NCI-H2171 (cell line): ENCODE measurements around the gene RPS6KA2.

Source experiments
- DNase-seq: peaks from one replicate; lab custom pipeline; 2025; lab: John Stamatoyannopoulos, UW

The RPS6KA2 gene

DNA sequence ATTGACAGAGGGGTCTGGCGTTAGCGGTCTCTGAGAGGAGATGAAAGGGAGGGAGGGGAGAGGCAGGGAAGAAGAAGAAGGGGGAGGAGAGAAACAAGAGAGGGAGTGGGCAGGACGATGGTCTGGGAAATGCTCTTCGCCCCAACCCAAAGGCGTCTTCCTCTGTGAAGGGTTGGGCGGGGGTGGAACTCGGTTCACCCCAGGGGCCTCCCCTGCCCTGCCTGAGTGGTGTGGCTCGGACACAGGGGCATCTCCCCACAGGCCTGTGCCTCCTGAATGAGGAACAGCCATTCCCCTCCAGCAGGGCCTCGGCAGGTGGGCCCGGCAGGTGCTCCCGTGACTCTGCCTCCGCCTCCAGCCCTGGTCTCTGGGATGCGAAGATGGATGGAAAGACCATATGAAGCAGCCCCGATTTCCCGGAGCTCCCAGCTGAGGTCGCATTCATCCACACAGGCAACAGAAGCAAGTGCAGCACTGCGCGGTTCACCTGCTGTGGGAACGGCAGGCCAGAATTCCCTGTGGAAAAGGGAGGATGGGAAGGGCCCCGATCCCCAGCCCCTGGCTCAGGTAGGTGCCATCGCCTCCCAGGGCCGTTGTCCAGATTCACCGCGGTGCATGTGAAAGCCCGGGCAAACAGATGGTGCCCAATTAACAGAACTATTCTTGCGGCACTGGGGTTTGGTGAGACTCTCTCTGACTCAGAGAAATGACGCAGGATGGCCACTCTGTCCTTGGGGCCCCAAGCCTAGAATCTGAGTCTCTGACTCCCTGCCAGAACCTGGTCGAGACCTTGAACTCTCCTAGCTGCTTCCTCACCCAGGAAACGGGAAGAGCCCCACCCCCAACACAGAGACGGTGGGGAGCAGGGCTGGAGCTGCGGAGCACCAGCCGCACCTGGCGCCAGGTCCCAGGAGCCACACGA, 29.4 kb upstream of the RPS6KA2 start:
- peak; percentile 18 for DNase-seq

DNA sequence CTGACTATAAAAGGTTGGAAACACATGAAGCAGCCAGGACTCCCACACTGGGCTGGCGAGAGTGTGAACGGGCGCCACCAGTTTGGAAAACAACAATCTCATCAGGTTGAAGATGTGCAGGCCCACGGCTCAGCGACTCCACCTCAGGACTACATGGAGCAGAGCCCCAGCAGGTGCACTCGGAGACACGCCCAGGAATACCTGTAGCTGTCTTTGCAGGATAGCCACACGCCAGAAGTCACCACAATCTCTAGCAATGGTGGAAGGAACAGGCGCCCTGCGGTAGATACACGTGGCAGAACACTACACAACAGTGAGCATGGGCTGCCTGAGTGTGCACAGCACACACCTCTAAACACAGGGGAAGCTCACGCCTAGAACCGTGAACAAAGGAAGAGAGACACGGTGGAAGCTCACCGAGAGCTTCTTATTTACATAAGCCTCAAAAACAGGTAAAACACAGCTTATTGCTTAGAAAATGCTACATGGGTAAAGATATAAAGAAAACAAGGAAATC, 28.7 kb upstream of the RPS6KA2 start:
- no peak for DNase-seq

DNA sequence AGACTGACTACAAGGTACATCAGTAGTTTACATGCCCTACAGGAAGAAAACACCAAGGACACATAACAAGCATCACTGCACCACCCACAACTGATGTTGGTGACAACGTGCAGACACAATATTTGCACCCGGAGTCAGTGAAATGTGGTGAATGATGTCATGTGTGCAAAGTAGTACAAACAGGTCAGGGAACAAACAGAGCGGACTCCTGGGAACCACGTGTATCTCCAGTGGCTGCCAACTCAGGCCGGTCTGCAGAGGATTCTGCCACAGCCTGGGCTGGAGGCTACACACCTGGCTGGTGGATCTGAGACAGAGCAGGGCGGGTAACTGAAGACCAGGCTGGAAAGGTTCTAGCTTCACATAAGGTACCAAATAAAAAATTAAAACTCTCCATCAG, 28.2 kb upstream of the RPS6KA2 start:
- DNase-seq: no peak

DNA sequence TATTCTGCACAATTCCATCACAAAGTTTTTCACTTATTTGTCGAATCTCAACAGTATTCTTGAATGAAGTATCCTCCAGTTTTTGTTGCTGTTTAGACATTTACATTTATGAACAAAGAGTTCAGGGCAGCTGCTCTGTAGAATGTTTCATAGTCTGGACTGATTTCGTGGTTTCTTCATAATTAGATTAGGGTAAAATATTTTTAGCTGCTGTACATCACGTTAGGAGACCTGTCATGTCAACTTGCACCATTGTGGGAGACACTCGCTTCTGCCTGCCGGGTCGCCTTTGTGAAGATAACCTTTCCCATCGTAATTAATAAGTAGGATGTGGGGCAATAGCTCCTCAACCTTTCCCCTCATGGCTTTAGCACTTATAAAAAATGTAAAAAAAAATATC, 27.5 kb upstream of the RPS6KA2 start:
- no peak for DNase-seq

DNA sequence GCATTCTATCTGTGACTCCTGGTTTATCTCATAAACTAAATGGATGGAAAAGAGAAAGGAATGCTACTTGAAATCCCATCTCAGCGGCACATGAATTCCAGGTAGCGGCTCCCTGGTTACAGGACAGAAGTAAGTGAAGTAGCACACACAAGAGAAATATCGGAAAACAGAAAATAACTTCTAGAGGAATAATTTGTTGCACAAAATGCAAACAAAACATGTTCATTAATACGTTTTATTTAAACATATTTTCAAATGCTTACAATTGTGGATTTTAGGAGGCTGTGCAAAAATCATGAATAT, 26.5 kb upstream of the RPS6KA2 start:
- no peak for DNase-seq

DNA sequence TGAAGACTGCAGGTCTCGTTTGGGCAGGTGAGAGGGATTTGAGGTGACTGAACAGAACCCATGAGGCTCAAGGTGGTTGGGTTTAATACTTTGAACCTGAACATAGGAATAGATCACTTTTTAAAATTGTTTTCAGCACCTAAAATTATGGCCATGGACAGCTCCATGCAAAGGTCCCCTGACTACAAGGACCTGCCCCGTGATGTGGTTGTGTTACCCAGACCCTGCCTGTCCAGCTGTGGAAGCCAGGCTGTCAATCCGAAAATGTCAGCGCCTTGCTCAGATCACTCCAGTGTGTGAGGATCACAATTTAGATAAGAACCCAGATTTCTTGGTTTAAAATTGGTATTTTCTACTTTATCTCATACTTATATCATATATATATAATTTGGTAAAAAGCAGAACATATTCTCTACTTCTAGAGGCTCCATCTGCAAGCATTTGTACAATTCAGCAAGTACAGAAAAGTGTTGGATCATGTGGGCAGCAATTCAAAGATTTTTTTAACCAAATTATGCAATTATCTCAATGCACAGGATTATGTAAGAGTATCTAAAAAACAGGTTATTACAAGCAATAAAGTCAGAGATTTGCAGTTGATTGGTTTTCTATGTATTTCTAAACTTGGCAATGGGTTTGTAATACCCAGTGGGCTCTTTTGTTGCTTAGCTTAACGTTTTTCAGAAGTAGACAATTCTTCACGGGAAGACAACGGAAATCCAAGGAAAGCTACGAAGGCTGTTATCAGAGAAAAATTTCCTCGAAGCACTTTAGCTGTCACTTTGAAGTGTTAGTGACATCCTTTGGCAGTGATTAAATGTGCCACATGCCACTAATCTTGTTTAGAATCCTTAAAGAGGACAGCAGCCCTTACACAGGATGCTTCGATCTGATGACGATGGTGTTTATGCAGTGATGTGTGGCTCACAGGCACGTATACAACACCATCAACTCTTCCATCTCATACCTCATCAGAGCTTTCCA, 24.1 kb upstream of the RPS6KA2 start:
- DNase-seq: no peak

DNA sequence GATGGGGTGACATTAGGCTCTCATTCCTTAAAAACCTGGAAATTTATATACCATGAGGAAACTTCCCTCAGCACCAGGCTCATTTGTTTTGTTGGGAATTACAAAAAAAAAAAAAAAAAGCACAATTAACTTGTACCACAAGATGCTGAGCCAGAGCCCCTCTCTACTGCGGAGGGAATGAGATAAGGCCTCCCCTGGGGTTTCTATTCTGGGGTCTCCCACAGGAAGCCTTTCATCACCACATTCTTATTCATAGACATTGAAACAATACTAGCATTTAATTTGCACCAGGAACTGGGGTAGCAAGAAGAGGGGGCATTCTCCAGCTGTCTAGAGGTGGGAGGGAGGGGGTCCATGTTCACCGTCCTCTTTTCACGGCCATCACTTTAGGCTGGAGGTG, 23.0 kb upstream of the RPS6KA2 start:
- no peak for DNase-seq

DNA sequence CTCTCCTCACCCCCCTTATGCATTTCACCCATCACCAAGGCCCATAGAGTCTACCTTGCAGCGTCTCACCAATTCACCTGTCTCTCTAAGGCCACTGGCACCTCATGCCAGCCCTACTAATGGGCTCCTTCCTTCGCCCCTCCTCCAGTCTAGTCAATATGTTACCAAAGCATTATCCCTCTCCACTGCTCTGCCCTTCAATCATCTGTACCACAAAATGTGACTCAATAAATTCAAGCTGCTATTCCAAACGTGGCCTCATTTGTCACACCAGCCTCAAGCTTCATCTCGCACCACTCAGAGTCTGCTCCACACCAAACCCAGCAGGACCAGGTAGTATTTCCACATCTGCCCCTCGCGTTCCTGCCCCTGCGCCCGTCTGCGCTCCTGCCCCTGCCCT, 21.8 kb upstream of the RPS6KA2 start:
- DNase-seq: no peak

DNA sequence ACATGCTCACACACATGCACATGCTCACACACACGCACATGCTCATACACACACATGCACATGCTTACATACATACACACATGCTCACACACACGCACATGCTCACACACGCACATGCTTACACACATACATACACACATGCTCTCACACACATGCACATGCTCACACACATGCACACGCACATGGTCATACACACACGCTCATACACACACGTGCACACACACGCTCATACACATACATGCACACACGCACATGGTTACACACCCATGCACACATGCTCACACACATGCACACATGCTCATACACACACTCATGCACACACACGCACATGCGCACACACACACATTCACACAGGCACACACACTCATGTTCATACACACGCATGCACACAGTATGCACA, 20.8 kb upstream of the RPS6KA2 start:
- DNase-seq: no peak

DNA sequence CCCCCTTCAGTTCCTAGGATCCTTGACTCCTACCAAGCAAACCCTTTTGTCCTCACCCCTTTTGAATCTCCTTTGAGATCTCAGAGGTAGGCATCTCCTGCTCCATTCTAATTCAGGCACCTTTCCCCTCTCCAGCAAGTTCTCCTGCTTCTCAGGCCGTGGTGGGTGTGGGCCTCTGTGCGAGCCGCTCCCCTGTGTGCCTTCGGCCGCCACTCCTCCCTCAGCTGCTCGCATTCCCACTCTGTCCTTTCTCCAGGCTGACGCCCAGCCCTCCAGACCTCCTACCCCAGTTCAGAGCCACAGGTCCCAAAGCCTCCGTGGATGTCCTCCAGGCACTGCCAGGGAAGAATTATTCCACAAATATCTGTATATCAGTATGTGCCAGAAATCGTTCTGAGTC, 19.7 kb upstream of the RPS6KA2 start:
- no peak for DNase-seq

DNA sequence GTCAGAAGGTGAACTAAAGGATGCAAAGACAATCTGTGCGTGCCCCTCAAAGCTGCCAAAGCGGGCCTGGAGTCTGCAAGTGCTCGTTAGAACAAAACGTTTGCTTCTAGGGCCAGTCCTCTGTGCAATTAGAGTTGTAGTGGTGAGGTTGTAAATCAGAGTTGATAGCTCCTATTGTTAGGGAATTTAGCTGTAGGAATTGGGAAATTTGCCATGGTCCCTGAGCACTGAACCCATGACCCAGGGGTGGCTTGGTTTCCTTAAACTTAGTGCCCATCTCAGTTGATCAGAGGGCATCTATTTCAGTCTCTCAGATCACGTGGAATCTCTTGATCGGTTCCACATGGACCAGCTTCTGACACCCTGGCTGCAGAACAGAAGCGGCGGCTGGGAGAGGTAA, 18.8 kb upstream of the RPS6KA2 start:
- DNase-seq: no peak

DNA sequence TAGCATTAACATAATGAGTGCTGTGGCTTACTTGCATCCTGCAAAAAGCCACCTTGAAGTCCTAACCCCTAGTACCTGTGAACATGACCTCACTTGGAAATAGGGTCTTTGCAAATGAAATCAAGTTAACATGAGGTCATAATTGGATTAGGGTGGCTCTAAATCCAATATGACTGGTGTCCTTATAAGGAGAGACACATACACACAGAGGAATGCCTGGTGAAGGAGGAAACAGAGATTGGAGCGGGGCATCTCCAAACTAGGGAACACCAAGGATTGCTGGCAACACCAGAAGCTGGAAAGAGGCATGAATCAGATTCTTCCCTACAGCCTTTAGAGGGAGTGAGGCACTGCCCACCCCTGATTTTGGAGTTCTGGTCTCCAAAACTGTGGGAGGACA, 17.6 kb upstream of the RPS6KA2 start:
- no peak for DNase-seq

DNA sequence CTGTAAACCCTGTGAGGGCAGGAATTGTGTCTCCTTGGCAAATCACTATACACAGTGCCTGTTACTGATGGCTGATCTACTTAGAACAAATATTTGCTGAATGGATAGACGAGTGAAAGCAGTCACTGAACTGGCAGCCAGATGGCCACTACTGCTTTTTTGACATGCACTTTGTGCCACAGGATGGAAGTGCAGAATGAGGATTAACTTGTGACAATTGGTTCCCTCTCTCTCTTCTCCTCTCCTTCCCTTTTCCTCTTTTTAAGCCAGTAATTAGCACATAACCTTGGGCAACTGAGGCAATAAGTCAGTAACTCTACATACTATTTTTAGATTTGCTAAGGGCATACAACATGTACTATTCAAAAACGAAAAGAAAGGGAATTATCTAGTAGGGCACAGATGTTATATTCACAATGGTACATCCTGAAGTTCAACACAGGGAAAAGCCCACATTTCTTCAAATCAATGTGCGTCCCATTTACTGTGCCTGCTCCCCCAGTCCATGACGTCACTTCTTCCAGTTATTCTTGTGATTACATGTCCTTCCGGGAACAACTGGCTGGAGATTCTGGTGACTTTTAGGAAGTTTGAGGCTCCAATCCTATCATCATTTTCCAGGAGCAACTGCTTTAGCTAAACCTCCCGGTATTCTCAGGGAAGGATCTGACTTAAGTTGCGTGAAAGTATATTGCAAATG, 17.0 kb upstream of the RPS6KA2 start:
- DNase-seq: no peak

DNA sequence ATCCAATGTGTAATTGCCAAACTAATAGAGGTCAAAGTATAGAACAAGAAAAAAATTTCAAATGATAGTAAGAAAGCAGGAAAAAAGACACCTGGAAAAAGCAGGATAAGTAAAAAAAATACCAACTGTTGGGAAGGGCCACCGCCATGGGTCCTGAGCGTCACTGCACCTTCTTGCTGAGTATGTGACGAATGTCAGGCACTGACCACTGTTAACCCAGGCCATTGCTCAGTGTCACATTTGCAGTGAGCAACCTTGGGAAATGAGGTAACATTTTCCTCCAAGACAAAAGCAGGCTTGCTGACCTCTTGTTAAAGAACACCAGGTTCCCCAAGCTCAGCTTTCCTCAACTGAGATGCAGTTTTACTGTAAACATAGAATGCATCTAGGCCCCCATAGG, 15.6 kb upstream of the RPS6KA2 start:
- DNase-seq: no peak

DNA sequence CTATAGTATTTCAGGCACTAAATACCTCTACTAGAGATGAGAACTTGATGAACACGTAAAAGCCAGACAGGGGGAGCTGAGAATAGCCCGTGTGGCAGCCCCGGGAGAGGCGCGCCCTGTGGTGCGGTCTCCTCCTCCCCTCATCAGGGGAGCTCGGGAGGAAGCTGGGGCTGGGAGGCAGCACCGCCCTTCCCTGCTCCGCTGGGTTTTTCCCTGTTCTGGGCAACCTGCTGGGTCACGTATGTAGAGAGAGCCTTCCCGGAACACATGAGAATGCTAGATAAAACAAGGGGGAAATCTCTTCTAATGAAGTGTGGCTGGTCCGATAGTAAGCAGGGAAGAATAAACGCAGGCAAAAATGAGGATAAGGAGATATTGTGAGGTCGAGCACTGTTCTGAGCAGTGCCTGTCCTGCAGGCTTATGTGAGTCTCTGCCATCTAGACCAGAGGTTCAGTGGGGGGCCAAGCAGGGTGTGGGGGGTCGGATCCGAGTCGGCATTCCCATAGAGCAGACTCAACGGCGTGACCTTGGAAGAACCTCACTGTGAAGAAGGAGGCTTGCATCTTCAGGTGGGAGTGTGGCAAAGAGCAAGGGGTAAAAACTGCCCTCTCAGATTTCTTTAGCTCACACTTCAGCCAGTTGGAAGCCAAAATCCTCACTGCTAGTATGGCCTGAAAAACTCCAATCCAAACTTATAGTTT, 13.4 kb upstream of the RPS6KA2 start:
- no peak for DNase-seq

DNA sequence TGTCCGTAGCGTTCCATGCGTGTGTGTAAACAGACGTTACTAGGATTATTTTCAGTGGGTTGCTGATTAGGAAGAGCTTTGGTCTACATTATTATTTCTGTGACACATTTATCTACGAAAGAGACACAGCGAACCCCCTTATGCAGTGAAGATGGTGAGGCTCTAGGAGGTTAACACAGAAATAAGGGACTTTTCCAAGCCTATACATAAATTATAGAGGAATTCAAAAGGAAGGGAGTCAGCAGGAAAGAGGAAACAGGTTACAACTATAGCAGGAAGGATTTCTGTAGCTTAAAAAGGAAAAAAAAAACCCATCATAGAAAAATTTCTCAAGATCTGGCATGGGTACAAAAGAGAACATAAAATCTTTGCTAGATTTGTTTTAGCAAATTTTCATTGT, 12.9 kb upstream of the RPS6KA2 start:
- DNase-seq: no peak

DNA sequence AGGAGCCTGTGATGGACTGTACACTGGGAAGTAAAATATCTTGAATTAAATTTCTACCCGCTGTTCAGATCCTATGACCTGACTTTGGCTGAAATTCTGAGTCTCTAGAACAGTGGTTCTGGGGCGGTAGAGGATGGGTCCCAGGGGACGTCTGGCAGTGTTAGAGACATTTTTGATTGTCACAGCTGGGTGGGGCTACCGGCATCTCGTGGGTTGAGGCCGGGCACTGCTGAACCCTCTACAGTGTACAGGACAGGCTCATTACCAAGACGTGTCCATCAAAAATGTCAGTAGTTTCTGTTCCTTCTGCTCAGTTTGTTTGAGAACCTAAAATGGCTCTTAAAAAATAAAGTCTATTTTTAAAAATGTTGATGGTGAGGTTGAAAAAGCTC, 11.5 kb upstream of the RPS6KA2 start:
- no peak for DNase-seq

DNA sequence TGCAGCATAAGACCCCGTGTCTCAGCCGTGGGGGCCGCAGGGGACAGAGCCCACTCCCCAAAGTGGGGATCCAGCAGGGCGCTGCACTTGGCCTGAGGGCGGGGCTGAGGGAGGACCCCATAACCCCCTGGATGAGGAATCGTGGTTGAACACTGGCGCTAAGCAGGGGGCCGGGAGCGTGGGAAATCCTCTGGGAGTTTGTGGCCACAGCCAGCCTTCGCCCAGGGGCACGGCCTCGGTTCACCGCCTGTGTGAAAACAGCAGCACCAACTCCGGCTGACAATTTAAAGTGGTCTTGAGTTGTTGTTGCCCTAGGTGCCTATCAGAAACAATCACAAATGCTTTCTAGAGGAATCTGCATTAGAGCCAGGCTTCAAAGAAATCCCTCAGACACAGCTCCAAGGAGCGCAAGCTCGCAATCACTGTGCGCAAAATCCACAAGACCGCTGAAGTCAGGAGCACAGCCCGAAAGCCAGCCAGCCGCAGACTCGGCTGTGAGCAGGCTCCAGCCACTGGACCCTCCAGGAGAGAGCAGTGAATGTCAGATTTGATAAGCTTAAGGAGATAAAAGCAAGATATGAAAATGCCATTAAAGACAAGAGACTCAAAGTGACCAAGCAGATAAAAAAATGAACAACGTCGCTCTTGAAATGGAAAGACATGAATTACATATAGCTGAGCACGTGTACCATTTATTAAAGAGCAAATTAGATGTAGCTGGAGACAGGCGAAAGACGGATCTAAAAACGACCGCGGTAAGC, 10.9 kb upstream of the RPS6KA2 start:
- no peak for DNase-seq

DNA sequence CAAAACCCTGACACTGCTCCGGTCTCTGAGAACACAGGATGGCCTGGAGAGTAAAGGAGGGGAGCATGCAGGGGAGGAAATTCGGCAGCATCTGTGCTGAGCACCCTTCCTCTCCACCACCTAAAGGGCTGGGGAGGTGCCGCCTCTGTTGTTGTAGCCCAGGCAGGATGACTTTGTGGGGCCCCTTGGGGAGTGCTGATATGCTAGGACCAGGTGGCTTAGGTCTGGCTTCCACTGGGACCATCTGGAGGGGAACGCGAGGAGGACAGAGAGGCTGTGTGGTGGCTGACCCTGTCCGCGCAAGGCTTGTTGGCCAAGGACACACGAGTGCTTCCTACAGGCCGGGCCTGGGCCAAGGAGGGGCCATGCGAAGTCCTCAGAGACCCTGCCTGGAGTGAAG, 9.9 kb upstream of the RPS6KA2 start:
- DNase-seq: no peak

DNA sequence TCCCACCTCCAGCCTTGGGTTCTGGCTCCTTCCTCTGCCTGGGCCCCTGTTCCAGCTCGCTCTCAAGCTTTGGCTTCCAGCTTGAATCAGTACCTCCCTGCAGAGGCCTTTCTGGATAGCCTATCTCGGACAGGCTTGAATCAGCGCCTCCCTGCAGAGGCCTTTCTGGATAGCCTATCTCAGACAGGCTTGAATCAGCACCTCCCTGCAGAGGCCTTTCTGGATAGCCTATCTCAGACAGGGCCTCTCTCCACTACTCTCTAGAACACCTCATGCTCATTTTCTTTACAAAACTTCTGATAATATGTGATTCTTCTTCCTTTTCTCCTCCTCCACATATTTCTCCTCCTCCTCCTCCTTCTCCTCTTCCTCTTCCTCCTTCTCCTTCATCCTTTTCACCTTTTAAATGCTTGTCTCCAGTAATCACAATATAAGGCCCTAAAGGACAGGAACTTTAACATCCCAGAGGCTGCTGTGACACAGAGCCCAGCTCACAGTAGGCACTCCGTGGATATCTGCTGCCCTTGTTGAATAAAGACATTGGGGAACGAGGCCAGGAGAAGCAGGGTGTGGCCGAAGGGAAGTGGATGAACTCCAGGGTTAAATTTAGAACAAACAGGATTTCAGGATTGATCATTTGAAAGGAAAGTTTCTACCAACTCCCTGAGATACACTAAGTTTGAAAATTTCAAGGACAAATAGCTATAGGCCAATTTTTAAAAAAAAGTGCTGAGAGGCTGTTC, 9.3 kb upstream of the RPS6KA2 start:
- DNase-seq: no peak
